WERI-Rb-1 (cell line): ENCODE results near the gene TPPP2.

Experiments
- DNase-seq: peaks from one replicate; pipeline ENCODE4 v3.0.0-alpha.2; 2020
- H3K27ac ChIP-seq: fragments of 250-450 bp; sonication (Bioruptor Pico); 2 replicates; pipeline ENCODE4 v1.5.1; 2020; ENCODE audit warnings: mild to moderate bottlenecking, moderate library complexity
- H3K27me3 ChIP-seq: fragments of 250-450 bp; sonication (Bioruptor Pico); 2 replicates; pipeline ENCODE4 v1.5.1; 2021; ENCODE audit warnings: mild to moderate bottlenecking, low read depth, moderate library complexity; ENCODE audit not compliant: insufficient read depth, severe bottlenecking
- H3K36me3 ChIP-seq: fragments of 250-450 bp; sonication (Bioruptor Pico); 2 replicates; pipeline ENCODE4 v1.5.1; 2020; ENCODE audit warnings: mild to moderate bottlenecking, moderate library complexity
- H3K4me3 ChIP-seq: 2 replicates; pipeline ENCODE4 v1.5.1; 2011; ENCODE audit warnings: low read depth, mild to moderate bottlenecking, control low read depth, low read length
- H3K9me3 ChIP-seq: fragments of 250-450 bp; sonication (Bioruptor Pico); 2 replicates; pipeline ENCODE4 v1.5.1; 2021; ENCODE audit warnings: mild to moderate bottlenecking, moderate library complexity; ENCODE audit not compliant: severe bottlenecking
- TF ChIP-seq, protein P1 (sequence below): IDR thresholded peaks from 2 replicates; pipeline ENCODE4 v1.5.1; 2011; ENCODE audit warnings: low read depth, mild to moderate bottlenecking, control low read depth, inconsistent platforms, low read length

The TPPP2 gene

DNA sequence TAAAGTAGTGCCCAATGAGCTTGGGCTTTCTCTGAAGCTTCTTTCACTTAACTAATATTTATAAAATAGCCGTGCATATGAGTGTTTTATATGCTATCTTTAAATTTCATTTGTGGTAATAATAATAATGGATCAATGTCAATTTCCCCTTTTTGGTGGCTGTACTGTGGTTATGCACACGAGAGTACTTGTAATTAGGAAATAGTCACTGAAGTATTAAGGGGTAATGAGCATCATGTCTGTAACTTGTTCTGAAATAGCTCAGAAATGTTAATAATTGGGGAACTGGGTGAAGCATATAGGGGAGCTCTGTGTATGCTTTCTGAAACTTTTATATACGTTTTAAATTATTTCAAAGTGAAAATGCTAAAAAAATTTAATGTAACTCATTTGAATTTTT is 20.6 kb downstream of the TPPP2 start:
- Histone ChIP-seq H3K27ac (no peak overlapping the region), H3K36me3 (no peaks in the 10 kb centered on the region), H3K9me3 (no peaks in the 10 kb centered on the region), H3K4me3 (no peak overlapping the region), H3K27me3 (no peaks in the 10 kb centered on the region)
- no peak for DNase-seq
- TF ChIP-seq, protein P1, sequence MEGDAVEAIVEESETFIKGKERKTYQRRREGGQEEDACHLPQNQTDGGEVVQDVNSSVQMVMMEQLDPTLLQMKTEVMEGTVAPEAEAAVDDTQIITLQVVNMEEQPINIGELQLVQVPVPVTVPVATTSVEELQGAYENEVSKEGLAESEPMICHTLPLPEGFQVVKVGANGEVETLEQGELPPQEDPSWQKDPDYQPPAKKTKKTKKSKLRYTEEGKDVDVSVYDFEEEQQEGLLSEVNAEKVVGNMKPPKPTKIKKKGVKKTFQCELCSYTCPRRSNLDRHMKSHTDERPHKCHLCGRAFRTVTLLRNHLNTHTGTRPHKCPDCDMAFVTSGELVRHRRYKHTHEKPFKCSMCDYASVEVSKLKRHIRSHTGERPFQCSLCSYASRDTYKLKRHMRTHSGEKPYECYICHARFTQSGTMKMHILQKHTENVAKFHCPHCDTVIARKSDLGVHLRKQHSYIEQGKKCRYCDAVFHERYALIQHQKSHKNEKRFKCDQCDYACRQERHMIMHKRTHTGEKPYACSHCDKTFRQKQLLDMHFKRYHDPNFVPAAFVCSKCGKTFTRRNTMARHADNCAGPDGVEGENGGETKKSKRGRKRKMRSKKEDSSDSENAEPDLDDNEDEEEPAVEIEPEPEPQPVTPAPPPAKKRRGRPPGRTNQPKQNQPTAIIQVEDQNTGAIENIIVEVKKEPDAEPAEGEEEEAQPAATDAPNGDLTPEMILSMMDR = no peak

- Histone ChIP-seq H3K4me3 (no peak overlapping the region), H3K36me3 (no peaks in the 10 kb centered on the region), H3K9me3 (no peaks in the 10 kb centered on the region), H3K27me3 (no peaks in the 10 kb centered on the region), H3K27ac (no peak overlapping the region)
- no peak for DNase-seq
- TF ChIP-seq, protein P1 = no peak
Measured at GRCh38 chr14:21053184-21054122, 23.4 kb downstream of the TPPP2 start.

DNA sequence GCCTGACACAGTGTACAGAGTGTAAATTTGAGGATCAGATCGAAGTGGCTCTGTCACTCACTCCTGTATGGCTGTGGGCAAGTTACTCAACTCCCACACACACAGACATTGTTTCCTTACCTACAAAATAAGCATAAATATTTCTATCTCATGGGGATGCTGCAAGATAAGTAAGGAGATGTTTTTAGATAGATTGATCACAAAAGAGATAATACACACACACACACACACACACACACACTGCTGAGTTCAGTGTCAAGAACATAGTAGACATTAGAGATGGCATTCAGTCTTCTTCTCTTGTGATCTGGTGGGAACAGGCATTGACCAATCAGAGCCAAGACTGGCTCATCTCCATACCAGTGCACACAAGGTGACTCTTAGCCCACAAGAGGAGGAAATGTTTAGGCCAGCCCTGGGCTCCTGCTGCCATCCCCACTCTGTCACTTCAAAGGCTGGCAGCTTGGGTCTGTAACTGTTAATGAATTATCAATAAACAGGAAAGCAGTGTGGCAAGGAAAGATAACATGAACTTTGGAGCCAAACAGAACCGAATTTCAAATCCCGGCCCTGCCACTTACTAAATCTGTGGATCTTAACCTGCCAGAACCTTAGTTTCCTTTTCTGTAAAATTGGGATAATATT is 24.2 kb downstream of the TPPP2 start:
- TF ChIP-seq, protein P1 = no peak
- Histone ChIP-seq H3K27me3 (no peaks in the 10 kb centered on the region), H3K4me3 (no peak overlapping the region), H3K27ac (no peak overlapping the region), H3K36me3 (no peaks in the 10 kb centered on the region), H3K9me3 (no peaks in the 10 kb centered on the region)
- DNase-seq = no peak

DNA sequence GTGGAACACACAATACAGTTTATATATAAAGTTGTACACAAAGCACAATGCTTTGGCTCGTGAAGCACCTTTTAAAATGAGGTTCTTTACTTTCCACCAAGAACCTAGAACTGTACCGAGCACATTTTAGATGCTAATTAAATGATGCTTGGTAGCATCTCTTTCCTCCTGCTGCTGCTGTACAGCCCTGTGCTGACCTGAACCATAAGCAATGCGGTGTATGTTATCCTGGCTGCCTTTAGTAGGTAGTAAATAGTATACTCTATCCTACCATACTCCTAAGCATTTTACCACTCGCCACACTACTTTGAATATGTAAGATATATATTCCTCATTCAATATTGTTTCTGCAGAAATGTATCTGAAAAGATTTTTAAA is 24.7 kb downstream of the TPPP2 start:
- Histone ChIP-seq H3K36me3 (no peaks in the 10 kb centered on the region), H3K27ac (no peak overlapping the region), H3K4me3 (no peak overlapping the region), H3K9me3 (no peaks in the 10 kb centered on the region), H3K27me3 (no peaks in the 10 kb centered on the region)
- no peak for DNase-seq
- TF ChIP-seq, protein P1 = no peak

GRCh38 chr14:21055432-21056117 is 25.6 kb downstream of the TPPP2 start:
- H3K9me3 ChIP-seq = no peaks in the 10 kb centered on the region
- no peak overlapping the region for H3K4me3 ChIP-seq
- no peaks in the 10 kb centered on the region for H3K36me3 ChIP-seq
- no peak for DNase-seq
- H3K27me3 ChIP-seq = no peaks in the 10 kb centered on the region
- TF ChIP-seq, protein P1 = no peak
- H3K27ac ChIP-seq = no peak overlapping the region
